GM06990 (cell line): Measurements from ENCODE around the gene B4GALNT4.
"Not testable (repeated sequence)": the region's sequence is repeated elsewhere in the genome, so short reads cannot be mapped to it uniquely, and the experiment has no call there.

Source experiments
- DNase-seq: peaks from one replicate; pipeline ENCODE4 v3.0.0-alpha.2; 2011; ENCODE audit not compliant: insufficient read length; ENCODE audit errors: extremely low read depth
- H3K27me3 ChIP-seq: replicated peaks from 2 replicates; pipeline ENCODE4 v1.6.0; 2011; ENCODE audit warnings: low read length; ENCODE audit not compliant: control insufficient read depth, insufficient read depth
- H3K36me3 ChIP-seq: 2 replicates; pipeline ENCODE4 v1.5.1; 2011; ENCODE audit warnings: low read length; ENCODE audit not compliant: control insufficient read depth, insufficient read depth
- H3K4me3 ChIP-seq: replicated peaks from 2 replicates; pipeline ENCODE4 v1.5.1; 2011; ENCODE audit warnings: low read depth, mild to moderate bottlenecking, control low read depth, low read length
- TF ChIP-seq, protein P1 (sequence below): IDR thresholded peaks from 2 replicates; pipeline ENCODE4 v1.5.1; 2011; ENCODE audit warnings: low read length, control low read depth, mild to moderate bottlenecking, inconsistent platforms; ENCODE audit not compliant: insufficient read depth, poor library complexity, severe bottlenecking

Gene B4GALNT4

GRCh38 chr11:424232-424631, 54.9 kb downstream of the B4GALNT4 start:
- H3K36me3 ChIP-seq, result peaks cover 3% of the 10 kb centered on the region; the same call in 1 of the 2 replicates
- H3K4me3 ChIP-seq, result no peak overlapping the region
- no peak for DNase-seq
- no peaks in the 10 kb centered on the region for H3K27me3 ChIP-seq
- TF ChIP-seq, protein P1, sequence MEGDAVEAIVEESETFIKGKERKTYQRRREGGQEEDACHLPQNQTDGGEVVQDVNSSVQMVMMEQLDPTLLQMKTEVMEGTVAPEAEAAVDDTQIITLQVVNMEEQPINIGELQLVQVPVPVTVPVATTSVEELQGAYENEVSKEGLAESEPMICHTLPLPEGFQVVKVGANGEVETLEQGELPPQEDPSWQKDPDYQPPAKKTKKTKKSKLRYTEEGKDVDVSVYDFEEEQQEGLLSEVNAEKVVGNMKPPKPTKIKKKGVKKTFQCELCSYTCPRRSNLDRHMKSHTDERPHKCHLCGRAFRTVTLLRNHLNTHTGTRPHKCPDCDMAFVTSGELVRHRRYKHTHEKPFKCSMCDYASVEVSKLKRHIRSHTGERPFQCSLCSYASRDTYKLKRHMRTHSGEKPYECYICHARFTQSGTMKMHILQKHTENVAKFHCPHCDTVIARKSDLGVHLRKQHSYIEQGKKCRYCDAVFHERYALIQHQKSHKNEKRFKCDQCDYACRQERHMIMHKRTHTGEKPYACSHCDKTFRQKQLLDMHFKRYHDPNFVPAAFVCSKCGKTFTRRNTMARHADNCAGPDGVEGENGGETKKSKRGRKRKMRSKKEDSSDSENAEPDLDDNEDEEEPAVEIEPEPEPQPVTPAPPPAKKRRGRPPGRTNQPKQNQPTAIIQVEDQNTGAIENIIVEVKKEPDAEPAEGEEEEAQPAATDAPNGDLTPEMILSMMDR, result no peak

DNA sequence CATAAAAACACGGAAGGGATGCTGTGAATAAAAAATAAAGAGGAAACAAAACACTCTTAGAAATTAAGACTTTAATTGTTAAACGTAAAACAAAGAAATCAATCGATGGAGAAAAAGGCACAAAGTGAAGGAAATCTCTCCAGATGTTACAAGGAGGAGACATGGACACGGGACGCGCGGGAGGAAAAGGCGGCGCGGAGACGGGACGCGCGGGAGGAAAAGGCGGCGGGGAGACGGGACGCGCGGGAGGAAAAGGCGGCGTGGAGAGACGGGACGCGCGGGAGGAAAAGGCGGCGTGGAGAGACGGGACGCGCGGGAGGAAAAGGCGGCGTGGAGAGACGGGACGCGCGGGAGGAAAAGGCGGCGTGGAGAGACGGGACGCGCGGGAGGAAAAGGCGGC, 55.5 kb downstream of the B4GALNT4 start:
- DNase-seq, H3K4me3 ChIP-seq, H3K36me3 ChIP-seq, H3K27me3 ChIP-seq: not testable (repeated sequence)

- H3K36me3 ChIP-seq, result peaks cover 3% of the 10 kb centered on the region; the same call in 1 of the 2 replicates
- DNase-seq, result no peak
- H3K27me3 ChIP-seq, result no peaks in the 10 kb centered on the region
- H3K4me3 ChIP-seq, result no peak overlapping the region
- TF ChIP-seq, protein P1, result no peak
Observed at GRCh38 chr11:425301-425700, 56.0 kb downstream of the B4GALNT4 start.

GRCh38 chr11:426851-427250, 57.6 kb downstream of the B4GALNT4 start:
- Histone ChIP-seq H3K36me3 (peaks cover 3% of the 10 kb centered on the region; the same call in 1 of the 2 replicates), H3K4me3 (no peak overlapping the region), H3K27me3 (no peaks in the 10 kb centered on the region)
- DNase-seq, result no peak
- TF ChIP-seq, protein P1, result no peak

GRCh38 chr11:428295-428694, 59.0 kb downstream of the B4GALNT4 start:
- DNase-seq, result no peak
- Histone ChIP-seq H3K4me3 (no peak overlapping the region), H3K36me3 (peaks cover 3% of the 10 kb centered on the region; the same call in 1 of the 2 replicates), H3K27me3 (no peaks in the 10 kb centered on the region)
- TF ChIP-seq, protein P1, result no peak

DNA sequence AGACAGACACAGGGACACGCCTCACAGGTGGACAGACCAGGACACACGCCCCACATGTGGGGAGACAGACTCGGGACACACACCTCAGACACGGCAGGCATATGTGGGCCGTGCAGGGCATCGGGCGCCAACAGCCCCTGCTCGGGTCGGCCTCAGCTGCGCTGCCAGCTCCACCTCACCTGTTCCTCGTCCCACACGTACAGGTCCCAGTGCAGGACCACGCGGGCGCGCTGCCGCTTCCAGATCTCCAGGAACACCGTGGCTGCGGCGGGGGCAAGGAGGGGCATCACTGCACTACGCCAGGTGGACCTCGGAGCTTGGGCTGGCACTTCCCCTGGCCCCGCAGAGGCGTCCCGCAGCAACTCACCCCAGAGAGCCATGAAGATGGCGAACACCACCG, 60.1 kb downstream of the B4GALNT4 start:
- DNase-seq, result no peak
- TF ChIP-seq, protein P1, result no peak
- H3K36me3 ChIP-seq, result peaks cover 3% of the 10 kb centered on the region; the same call in 1 of the 2 replicates
- no peaks in the 10 kb centered on the region for H3K27me3 ChIP-seq
- no peak overlapping the region for H3K4me3 ChIP-seq
